Esophagus muscularis mucosa (tissue), 4 donors: Measurements from ENCODE around the gene PITX3.

ENCODE experiments used
- EP300 ChIP-seq: sonication (generic); formaldehyde crosslinking; IDR thresholded peaks from one replicate; pipeline ENCODE4 v1.6.1; 2017; ENCODE audit warnings: antibody characterized with exemption
- POLR2A ChIP-seq: fragments of 450-650 bp; IDR thresholded peaks from one replicate; pipeline ENCODE4 v1.6.1; 2017; ENCODE audit warnings: antibody characterized with exemption, moderate library complexity, mild to moderate bottlenecking, low read depth
- TF ChIP-seq, protein P1 (sequence below), 3 experiments: fragments of 200-600 bp in 2 of 3; fragments of 450-650 bp in 1 of 3; sonication (generic) in 2 of 3; IDR thresholded peaks; one replicate each; pipeline ENCODE4 v1.5.1; 2017 to 2019; ENCODE audit warnings: antibody characterized with exemption in 3 of 3, mild to moderate bottlenecking in 2 of 3, moderate library complexity in 1 of 3

DNA sequence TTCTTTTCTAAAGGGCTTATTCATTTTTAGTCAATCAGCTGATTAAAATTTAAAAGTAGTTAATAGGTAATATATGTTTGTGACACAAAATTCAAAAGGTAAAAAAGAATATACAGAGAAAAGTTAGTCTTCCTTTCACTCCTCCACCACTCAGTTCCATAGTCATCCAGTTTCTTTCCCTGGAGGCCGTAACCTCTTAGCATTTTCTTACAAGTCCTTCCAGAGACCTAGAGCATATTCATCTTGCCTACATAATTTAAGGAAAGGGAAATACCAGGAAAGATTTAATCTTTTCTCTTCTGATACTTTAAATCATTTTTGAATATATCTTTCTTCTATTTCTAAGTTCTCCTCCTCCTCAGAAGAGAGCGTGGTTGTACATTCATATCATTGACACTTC, 14.1 kb upstream of the PITX3 start:
- TF ChIP-seq, protein P1, sequence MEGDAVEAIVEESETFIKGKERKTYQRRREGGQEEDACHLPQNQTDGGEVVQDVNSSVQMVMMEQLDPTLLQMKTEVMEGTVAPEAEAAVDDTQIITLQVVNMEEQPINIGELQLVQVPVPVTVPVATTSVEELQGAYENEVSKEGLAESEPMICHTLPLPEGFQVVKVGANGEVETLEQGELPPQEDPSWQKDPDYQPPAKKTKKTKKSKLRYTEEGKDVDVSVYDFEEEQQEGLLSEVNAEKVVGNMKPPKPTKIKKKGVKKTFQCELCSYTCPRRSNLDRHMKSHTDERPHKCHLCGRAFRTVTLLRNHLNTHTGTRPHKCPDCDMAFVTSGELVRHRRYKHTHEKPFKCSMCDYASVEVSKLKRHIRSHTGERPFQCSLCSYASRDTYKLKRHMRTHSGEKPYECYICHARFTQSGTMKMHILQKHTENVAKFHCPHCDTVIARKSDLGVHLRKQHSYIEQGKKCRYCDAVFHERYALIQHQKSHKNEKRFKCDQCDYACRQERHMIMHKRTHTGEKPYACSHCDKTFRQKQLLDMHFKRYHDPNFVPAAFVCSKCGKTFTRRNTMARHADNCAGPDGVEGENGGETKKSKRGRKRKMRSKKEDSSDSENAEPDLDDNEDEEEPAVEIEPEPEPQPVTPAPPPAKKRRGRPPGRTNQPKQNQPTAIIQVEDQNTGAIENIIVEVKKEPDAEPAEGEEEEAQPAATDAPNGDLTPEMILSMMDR (IDR thresholded peaks at IDR 0.05): no peak
- TF ChIP-seq EP300 (no peak), POLR2A (no peak)
